Kidney epithelial cell (primary cell): ENCODE results near the gene RPLP2. TPM values are rescaled to one million over a fixed set of nuclear protein-coding genes. Genes with fewer than 3 reads are reported as not detected.

ENCODE experiments used
- DNase-seq: peaks from one replicate; pipeline ENCODE4 v3.0.0-alpha.2; 2010; ENCODE audit warnings: low read depth
- H3K27me3 ChIP-seq: 2 replicates; pipeline ENCODE4 v1.6.0; 2011; ENCODE audit warnings: low read length; ENCODE audit not compliant: control insufficient read depth, insufficient read depth
- H3K36me3 ChIP-seq: 2 replicates; pipeline ENCODE4 v1.5.1; 2011; ENCODE audit warnings: low read length; ENCODE audit not compliant: control insufficient read depth, insufficient read depth
- H3K4me3 ChIP-seq: 2 replicates; pipeline ENCODE4 v1.5.1; 2011; ENCODE audit warnings: low read depth, mild to moderate bottlenecking, control low read depth, low read length
- CTCF ChIP-seq: IDR thresholded peaks from 2 replicates; pipeline ENCODE4 v1.5.1; 2011; ENCODE audit warnings: mild to moderate bottlenecking, moderate library complexity, low read length, control low read depth, inconsistent platforms; ENCODE audit not compliant: insufficient read depth, poor library complexity, severe bottlenecking
- total RNA-seq: library from RNA; depleted of rRNA; stranded (reverse); fragments of >200 nt; gene quantifications from 2 replicates; pipeline ENCODE4 v1.2.3, GENCODE V29; 2015

RPLP2 gene
- total RNA-seq = 708 and 1,183 TPM in 2 replicates

GRCh38 chr11:809287-810039, at the start of gene RPLP2:
RPLP2 (plus strand) TSS chr11:809967; CDS start chr11:810235, 268 bp downstream.
- Histone ChIP-seq H3K27me3 (no peaks in the 10 kb centered on the region), H3K36me3 (peaks cover 8% of the 10 kb centered on the region), H3K4me3 (peak within 1 kb of the TSS; percentile 98)
- peak; percentile 76 for DNase-seq
- TF ChIP-seq CTCF = no peak

- TF ChIP-seq CTCF = no peak
- H3K4me3 ChIP-seq = no peak overlapping the region
- H3K27me3 ChIP-seq = no peaks in the 10 kb centered on the region
- peaks cover 6% of the 10 kb centered on the region for H3K36me3 ChIP-seq
- DNase-seq = no peak
Observed at GRCh38 chr11:760236-760635, 49.5 kb upstream of the RPLP2 start.

GRCh38 chr11:761526-762108, 48.1 kb upstream of the RPLP2 start:
- Histone ChIP-seq H3K27me3 (no peaks in the 10 kb centered on the region), H3K4me3 (no peak overlapping the region), H3K36me3 (peaks cover 9% of the 10 kb centered on the region)
- DNase-seq = no peak
- TF ChIP-seq CTCF = no peak

GRCh38 chr11:762421-763072, 47.2 kb upstream of the RPLP2 start:
- no peak overlapping the region for H3K4me3 ChIP-seq
- peaks cover 8% of the 10 kb centered on the region for H3K36me3 ChIP-seq
- H3K27me3 ChIP-seq = no peaks in the 10 kb centered on the region
- no peak for DNase-seq
- TF ChIP-seq CTCF = peak; percentile 14

GRCh38 chr11:763073-763463, 46.7 kb upstream of the RPLP2 start:
- Histone ChIP-seq H3K36me3 (peaks cover 8% of the 10 kb centered on the region), H3K27me3 (no peaks in the 10 kb centered on the region), H3K4me3 (no peak overlapping the region)
- no peak for TF ChIP-seq CTCF
- DNase-seq = no peak
